MCF 10A (cell line): ENCODE results near the gene ITGB1BP1. TPM values are rescaled to one million over a fixed set of nuclear protein-coding genes. Genes with fewer than 3 reads are reported as not detected.
"Not testable (repeated sequence)": the region's sequence is repeated elsewhere in the genome, so short reads cannot be mapped to it uniquely, and the experiment has no call there.

Experiments used
- BruUV-seq: library from RNA; stranded (reverse); fragments of 400-500 nt; replicated peaks from 2 replicates; lab custom pipeline; 2021; lab: Mats Ljungman, UMichigan
- CTCF ChIA-PET: fragments of 300-600 bp; sonication (Branson Sonifier 250); formaldehyde crosslinking; extraction: SDS; loops from one replicate; lab custom pipeline; 2021; ENCODE audit warnings: antibody characterized with exemption, inconsistent platforms; lab: Yijun Ruan, JAX
- POLR2A ChIA-PET: fragments of 300-600, 350-650 bp; sonication (Branson Sonifier 250); formaldehyde crosslinking; extraction: SDS; loops from one replicate; lab custom pipeline; 2020; ENCODE audit warnings: antibody characterized with exemption, inconsistent platforms; lab: Yijun Ruan, JAX
- DNase-seq: peaks from one replicate; pipeline ENCODE4 v3.0.0-alpha.2; 2018; ENCODE audit not compliant: unreplicated experiment
- H3K27ac Mint-ChIP-seq: one replicate; pipeline ENCODE4 v1.8.0; 2022; ENCODE audit warnings: mild to moderate bottlenecking, low read depth, mixed read lengths; ENCODE audit not compliant: unreplicated experiment
- H3K27me3 Mint-ChIP-seq: one replicate; pipeline ENCODE4 v1.8.0; 2022; ENCODE audit warnings: mixed read lengths; ENCODE audit not compliant: insufficient read depth, unreplicated experiment
- H3K36me3 Mint-ChIP-seq: one replicate; pipeline ENCODE4 v1.8.0; 2022; ENCODE audit warnings: mild to moderate bottlenecking, moderate library complexity, mixed read lengths; ENCODE audit not compliant: insufficient read depth, unreplicated experiment
- H3K4me1 Mint-ChIP-seq: one replicate; pipeline ENCODE4 v1.8.0; 2022; ENCODE audit warnings: mixed read lengths; ENCODE audit not compliant: insufficient read depth, unreplicated experiment
- H3K4me3 Mint-ChIP-seq: one replicate; pipeline ENCODE4 v1.8.0; 2022; ENCODE audit warnings: mild to moderate bottlenecking, moderate library complexity, mixed read lengths; ENCODE audit not compliant: unreplicated experiment
- H3K9me3 Mint-ChIP-seq: one replicate; pipeline ENCODE4 v1.8.0; 2022; ENCODE audit warnings: mixed read lengths; ENCODE audit not compliant: unreplicated experiment
- intact Hi-C: fragments of 100-400 bp; cut with micrococcal nuclease; formaldehyde crosslinking; loops from 2 replicates; pipeline ENCODE4 v1.14.1; 2022
- total RNA-seq: library from RNA; stranded (reverse); gene quantifications from 2 replicates; pipeline ENCODE4 v1.2.3, GENCODE V29; 2022
- TF ChIP-seq, protein P1 (sequence below): fragments of 200-600 bp; IDR thresholded peaks from one replicate; pipeline ENCODE4 v1.8.0; 2022; ENCODE audit warnings: antibody characterized with exemption, mild to moderate bottlenecking; ENCODE audit not compliant: unreplicated experiment

ITGB1BP1 gene
- total RNA-seq, 1 experiment from 2014 or later = 125 TPM

DNA sequence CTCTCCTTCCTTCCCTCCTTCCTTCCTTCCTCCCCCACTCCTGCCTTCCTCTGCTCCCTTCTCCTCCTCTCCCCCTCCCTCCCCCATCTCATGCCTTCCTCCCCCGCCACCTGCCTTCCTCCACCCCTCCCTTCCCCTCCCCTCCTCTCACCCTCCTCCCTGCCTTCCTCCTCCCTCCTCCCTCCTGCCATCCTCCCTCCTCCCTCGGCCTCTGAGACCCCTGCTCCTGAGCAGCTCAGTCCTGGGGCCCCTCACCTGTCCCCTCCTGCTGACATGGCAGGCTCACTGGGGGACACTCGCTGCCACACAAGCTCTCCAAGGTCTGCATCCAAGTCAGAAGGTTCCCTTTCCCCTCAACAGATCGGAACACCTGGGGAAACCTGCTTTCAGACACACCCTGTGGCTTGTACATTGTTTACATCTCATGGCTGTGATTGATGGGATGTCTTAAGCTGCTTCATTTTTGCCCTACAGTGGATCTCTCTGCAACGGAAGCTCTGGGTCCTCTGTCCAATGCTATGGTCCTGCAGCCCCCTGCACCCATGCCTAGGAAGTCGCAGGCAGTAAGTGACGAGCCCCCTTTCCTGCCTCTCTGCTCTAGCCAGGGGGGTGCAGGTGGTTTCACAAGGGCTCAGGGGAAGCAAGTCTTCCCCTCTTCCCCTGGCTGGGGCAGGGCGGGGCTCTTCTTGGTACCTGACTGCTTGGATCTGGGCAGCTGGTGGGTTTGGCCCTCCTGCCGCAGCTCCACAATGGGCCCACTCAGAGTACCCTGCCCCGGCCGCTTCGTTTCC lies 22.9 kb downstream of the ITGB1BP1 start:
- BruUV-seq = no TSS peak
- H3K36me3 Mint-ChIP-seq = peaks cover 73% of the 10 kb centered on the region
- no peak overlapping the region for H3K4me3 Mint-ChIP-seq
- peak overlapping the region; percentile 57 for H3K27ac Mint-ChIP-seq
- no peak for DNase-seq
- H3K27me3 Mint-ChIP-seq = no peaks in the 10 kb centered on the region
- no peaks in the 10 kb centered on the region for H3K4me1 Mint-ChIP-seq
- intact Hi-C loops = no loop called here
- CTCF ChIA-PET = interaction anchor here (1.6 kb wide), 1 partner anchor 13 kb away, joined by 3 read pairs; no protein-coding TSS in a partner anchor
- H3K9me3 Mint-ChIP-seq = no peaks in the 10 kb centered on the region
- POLR2A ChIA-PET = interaction anchor here (0.5 to 2.4 kb wide), 4 partner anchors 8 to 255 kb away, joined by 3 to 10 read pairs (median 4); no protein-coding TSS in a partner anchor
- TF ChIP-seq, protein P1, sequence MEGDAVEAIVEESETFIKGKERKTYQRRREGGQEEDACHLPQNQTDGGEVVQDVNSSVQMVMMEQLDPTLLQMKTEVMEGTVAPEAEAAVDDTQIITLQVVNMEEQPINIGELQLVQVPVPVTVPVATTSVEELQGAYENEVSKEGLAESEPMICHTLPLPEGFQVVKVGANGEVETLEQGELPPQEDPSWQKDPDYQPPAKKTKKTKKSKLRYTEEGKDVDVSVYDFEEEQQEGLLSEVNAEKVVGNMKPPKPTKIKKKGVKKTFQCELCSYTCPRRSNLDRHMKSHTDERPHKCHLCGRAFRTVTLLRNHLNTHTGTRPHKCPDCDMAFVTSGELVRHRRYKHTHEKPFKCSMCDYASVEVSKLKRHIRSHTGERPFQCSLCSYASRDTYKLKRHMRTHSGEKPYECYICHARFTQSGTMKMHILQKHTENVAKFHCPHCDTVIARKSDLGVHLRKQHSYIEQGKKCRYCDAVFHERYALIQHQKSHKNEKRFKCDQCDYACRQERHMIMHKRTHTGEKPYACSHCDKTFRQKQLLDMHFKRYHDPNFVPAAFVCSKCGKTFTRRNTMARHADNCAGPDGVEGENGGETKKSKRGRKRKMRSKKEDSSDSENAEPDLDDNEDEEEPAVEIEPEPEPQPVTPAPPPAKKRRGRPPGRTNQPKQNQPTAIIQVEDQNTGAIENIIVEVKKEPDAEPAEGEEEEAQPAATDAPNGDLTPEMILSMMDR = no peak

DNA sequence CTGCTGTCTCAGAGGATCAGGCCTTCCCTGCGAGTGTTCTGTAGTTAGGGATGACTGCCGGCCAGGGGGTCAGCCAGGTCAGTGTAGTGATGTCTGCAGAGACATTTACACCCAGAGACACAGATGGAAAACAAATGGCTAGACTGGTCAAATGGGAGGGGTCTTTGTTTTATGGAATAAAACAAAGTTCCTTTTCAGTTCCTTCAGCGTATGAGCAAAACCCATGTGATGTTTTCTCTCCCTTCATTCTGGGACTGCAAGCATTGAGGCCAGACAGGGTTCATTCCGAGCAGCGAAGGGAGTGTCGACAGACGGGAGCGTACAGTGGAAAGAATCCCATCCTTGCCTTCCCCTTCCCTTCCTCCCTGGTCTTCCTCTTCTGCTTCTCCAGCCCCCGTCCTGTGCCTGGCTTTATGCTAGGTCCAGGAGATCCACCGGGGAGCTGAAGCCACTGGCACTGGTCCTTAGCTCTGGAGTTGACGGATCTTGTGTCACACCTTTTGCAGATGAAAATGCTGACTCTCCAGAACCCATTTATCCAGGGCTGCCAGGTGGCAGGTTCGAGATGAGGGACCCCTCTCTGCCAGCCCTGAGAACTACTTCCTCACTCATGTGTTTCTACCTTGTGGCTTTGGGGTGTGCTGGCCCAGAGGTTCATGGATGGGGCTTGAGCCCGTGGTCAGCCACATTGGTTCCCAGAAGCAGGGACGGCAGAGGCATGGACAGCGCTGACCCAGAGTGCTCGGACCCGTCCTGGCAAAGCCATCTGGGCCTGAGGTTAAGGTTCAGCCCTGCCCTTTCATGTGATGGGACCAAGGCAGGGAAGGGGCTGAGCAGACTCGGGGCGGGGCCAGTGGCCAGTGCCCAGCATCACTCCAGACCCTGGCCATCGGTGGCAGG lies 24.2 kb downstream of the ITGB1BP1 start:
- peaks cover 75% of the 10 kb centered on the region for H3K36me3 Mint-ChIP-seq
- POLR2A ChIA-PET = no interaction called here
- TF ChIP-seq, protein P1 = no peak
- BruUV-seq = no TSS peak
- H3K4me1 Mint-ChIP-seq = no peaks in the 10 kb centered on the region
- no peak overlapping the region for H3K4me3 Mint-ChIP-seq
- no peaks in the 10 kb centered on the region for H3K27me3 Mint-ChIP-seq
- H3K27ac Mint-ChIP-seq = no peak overlapping the region
- H3K9me3 Mint-ChIP-seq = no peaks in the 10 kb centered on the region
- intact Hi-C loops = no loop called here
- DNase-seq = no peak
- CTCF ChIA-PET = no interaction called here

DNA sequence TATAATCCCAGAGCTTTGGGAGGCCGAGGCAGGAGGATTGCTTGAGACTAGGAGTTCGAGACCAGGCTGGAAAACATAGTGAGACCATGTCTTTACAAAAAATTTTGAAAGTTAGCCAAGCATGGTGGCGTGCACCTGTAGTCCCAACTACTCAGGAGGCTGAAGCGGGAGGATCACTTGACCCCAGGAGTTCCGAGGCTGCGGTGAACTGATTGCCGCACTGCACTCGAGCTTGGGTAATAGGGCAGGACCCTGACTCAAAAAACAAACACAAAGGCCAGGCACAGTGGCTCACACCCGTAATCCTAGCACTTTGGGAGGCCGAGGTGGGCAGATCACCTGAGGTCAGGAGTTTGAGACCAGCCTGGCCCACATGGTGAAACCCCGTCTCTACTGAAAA lies 25.1 kb downstream of the ITGB1BP1 start:
- H3K4me3 Mint-ChIP-seq, H3K9me3 Mint-ChIP-seq, intact Hi-C loops, CTCF ChIA-PET, DNase-seq, BruUV-seq, POLR2A ChIA-PET, H3K27me3 Mint-ChIP-seq, H3K27ac Mint-ChIP-seq, H3K4me1 Mint-ChIP-seq: not testable (repeated sequence)
- peaks cover 77% of the 10 kb centered on the region for H3K36me3 Mint-ChIP-seq

DNA sequence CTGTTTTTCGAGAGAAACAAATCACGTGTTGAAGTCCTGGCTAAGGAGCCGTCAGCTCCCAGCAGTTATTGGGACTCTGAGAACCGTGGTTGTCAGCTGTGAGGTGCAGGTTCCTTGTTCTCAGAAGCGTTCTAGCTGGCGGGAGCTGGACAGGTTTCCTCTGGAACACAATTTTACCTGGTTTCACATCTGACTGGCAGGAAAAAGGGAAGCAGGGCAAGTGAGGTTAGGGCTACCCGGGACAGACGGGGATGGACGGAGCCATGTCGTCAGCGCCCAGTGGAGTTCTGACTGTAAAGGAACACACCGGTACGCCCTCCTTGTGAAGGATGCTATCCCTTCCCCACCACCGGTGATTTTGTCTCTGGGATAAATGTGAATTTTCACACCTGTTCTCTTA lies 26.1 kb downstream of the ITGB1BP1 start:
- ChIA-PET POLR2A (interaction anchor here (0.7 kb wide), 1 partner anchor 163 kb away, joined by 3 read pairs; no protein-coding TSS in a partner anchor), CTCF (interaction anchor here (0.7 kb wide), 1 partner anchor 261 kb away, joined by 3 read pairs; no protein-coding TSS in a partner anchor)
- Mint-ChIP-seq H3K4me3 (no peak overlapping the region), H3K27ac (peak overlapping the region; percentile 73), H3K36me3 (peaks cover 79% of the 10 kb centered on the region), H3K9me3 (no peaks in the 10 kb centered on the region), H3K4me1 (no peaks in the 10 kb centered on the region), H3K27me3 (no peaks in the 10 kb centered on the region)
- no TSS peak for BruUV-seq
- TF ChIP-seq, protein P1 = no peak
- DNase-seq = no peak
- intact Hi-C loops = no loop called here
